Suprapubic skin (tissue), 4 donors: ENCODE results near the gene MYO18B. TPM values are rescaled to one million over a fixed set of nuclear protein-coding genes. Genes with fewer than 3 reads are reported as not detected.

Experiments used
- DNase-seq, 2 donors: peaks; one replicate each; pipeline ENCODE4 v3.0.0-alpha.2; 2019; ENCODE audit warnings: low spot score in 2 of 2
- H3K27ac ChIP-seq: fragments of 200-600 bp; sonication (generic); one replicate; pipeline ENCODE4 v1.5.1; 2019
- H3K27me3 ChIP-seq: fragments of 200-600 bp; sonication (generic); one replicate; pipeline ENCODE4 v1.5.1; 2019
- H3K36me3 ChIP-seq: fragments of 200-600 bp; sonication (generic); one replicate; pipeline ENCODE4 v1.5.1; 2019
- H3K4me1 ChIP-seq: fragments of 200-600 bp; sonication (generic); one replicate; pipeline ENCODE4 v1.5.1; 2019
- H3K4me3 ChIP-seq: fragments of 200-600 bp; sonication (generic); one replicate; pipeline ENCODE4 v1.5.1; 2019; ENCODE audit warnings: mild to moderate bottlenecking
- H3K9me3 ChIP-seq: fragments of 200-600 bp; sonication (generic); one replicate; pipeline ENCODE4 v1.5.1; 2019
- CTCF ChIP-seq, 2 donors: fragments of 200-600 bp in 1 of 2; fragments of 450-650 bp in 1 of 2; sonication (generic) in 1 of 2; IDR thresholded peaks; one replicate each; pipeline ENCODE4 v1.5.1; 2016 to 2019; ENCODE audit warnings: antibody characterized with exemption in 2 of 2, mild to moderate bottlenecking in 1 of 2, moderate library complexity in 1 of 2
- EP300 ChIP-seq: sonication (generic); formaldehyde crosslinking; IDR thresholded peaks from one replicate; pipeline ENCODE4 v1.6.1; 2017; ENCODE audit warnings: antibody characterized with exemption
- POLR2A ChIP-seq, 2 donors: fragments of 450-650 bp; IDR thresholded peaks; one replicate each; pipeline ENCODE4 v1.6.1; 2017; ENCODE audit warnings: antibody characterized with exemption in 2 of 2, mild to moderate bottlenecking in 2 of 2, moderate library complexity in 2 of 2
- POLR2AphosphoS5 ChIP-seq, 3 donors: sonication (generic); formaldehyde crosslinking; IDR thresholded peaks; one replicate each; pipeline ENCODE4 v1.6.1; 2017; ENCODE audit warnings: antibody characterized with exemption in 3 of 3
- WGBS: methylation state at CpG from one replicate; pipeline ENCODE4 v1.1.5; 2018; 5-methylcytosine and 5-hydroxymethylcytosine counted together
- total RNA-seq, 4 donors: library from RNA; depleted of rRNA; stranded (reverse); fragments of >200 nt; gene quantifications; one replicate each; pipeline ENCODE4 v1.1.0, GENCODE V29; 2016

Gene MYO18B
- total RNA-seq, 4 donors from 2014 or later, result 1.2 to 3.2 (median 1.7) TPM

- TF ChIP-seq POLR2AphosphoS5 (IDR thresholded peaks at IDR 0.05), result no peak
- no peak for TF ChIP-seq CTCF (IDR thresholded peaks at IDR 0.05)
- TF ChIP-seq EP300, result no peak
- TF ChIP-seq POLR2A (IDR thresholded peaks at IDR 0.05), result no peak
- no peaks in the 10 kb centered on the region for H3K36me3 ChIP-seq
- 82% methylated on average over 2 of the region's 2 CpGs for WGBS
- H3K9me3 ChIP-seq, result no peaks in the 10 kb centered on the region
- no peak overlapping the region for H3K27ac ChIP-seq
- no peak overlapping the region for H3K4me3 ChIP-seq
- H3K4me1 ChIP-seq, result no peaks in the 10 kb centered on the region
- peaks cover 23% of the 10 kb centered on the region for H3K27me3 ChIP-seq
- no peak for DNase-seq
Measured at GRCh38 chr22:25782831-25783230, 40.8 kb downstream of the MYO18B start.

DNA sequence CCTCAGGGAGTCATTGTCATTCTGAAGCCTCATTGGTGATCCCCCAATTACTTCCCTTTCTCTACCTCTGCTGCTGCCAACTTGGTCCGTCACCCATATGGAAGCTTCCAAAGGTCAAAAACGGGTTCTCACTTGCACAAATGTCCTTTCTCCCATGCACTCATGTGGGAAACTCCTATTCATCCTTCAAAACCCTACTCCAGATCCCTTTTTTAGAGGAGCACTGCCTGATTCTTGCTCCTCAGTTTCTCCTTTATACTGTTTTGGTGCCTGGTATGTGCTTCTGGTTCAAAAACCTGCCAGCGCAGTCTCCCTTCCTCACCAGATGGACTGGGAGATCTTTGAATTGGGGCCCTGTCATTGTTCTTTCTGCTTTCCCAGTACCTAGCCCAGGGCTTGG lies 41.9 kb downstream of the MYO18B start:
- no peaks in the 10 kb centered on the region for H3K36me3 ChIP-seq
- H3K27ac ChIP-seq, result no peak overlapping the region
- H3K4me3 ChIP-seq, result no peak overlapping the region
- H3K4me1 ChIP-seq, result no peaks in the 10 kb centered on the region
- TF ChIP-seq EP300 (no peak), POLR2AphosphoS5 (IDR thresholded peaks at IDR 0.05) (no peak), POLR2A (IDR thresholded peaks at IDR 0.05) (no peak), CTCF (IDR thresholded peaks at IDR 0.05) (no peak)
- peaks cover 26% of the 10 kb centered on the region for H3K27me3 ChIP-seq
- no peak for DNase-seq
- 78% methylated on average over 3 of the region's 3 CpGs for WGBS
- no peaks in the 10 kb centered on the region for H3K9me3 ChIP-seq

DNA sequence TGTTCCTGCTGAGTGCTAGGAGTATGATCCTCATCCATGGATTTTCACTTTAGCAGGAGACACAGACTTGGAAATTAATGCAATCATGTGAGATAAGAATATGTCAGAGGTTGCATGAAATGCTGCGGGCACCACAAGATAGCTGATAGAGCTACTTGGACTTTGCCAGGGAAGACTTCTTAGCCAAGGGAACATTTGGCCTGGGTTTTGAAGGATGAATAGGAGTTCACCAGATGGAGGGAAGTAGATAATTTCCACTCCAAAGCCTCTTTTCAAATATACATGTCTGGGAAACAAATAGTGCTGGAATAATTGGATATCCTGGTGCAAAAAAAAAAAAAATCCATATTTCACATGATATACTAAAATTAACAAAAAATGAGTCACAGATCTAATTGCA lies 44.2 kb downstream of the MYO18B start:
- TF ChIP-seq POLR2A (IDR thresholded peaks at IDR 0.05), result no peak
- TF ChIP-seq EP300, result no peak
- no peak for TF ChIP-seq POLR2AphosphoS5 (IDR thresholded peaks at IDR 0.05)
- TF ChIP-seq CTCF (IDR thresholded peaks at IDR 0.05), result no peak
- H3K9me3 ChIP-seq, result no peaks in the 10 kb centered on the region
- no peaks in the 10 kb centered on the region for H3K36me3 ChIP-seq
- H3K27me3 ChIP-seq, result peaks cover 23% of the 10 kb centered on the region
- 100% methylated on average over 1 of the region's 1 CpG for WGBS
- DNase-seq, result no peak
- no peaks in the 10 kb centered on the region for H3K4me1 ChIP-seq
- H3K27ac ChIP-seq, result no peak overlapping the region
- no peak overlapping the region for H3K4me3 ChIP-seq

- 36% methylated on average over 5 of the region's 5 CpGs for WGBS
- H3K27me3 ChIP-seq, result peaks cover 23% of the 10 kb centered on the region
- no peaks in the 10 kb centered on the region for H3K9me3 ChIP-seq
- no peak for TF ChIP-seq EP300
- no peak for TF ChIP-seq POLR2A (IDR thresholded peaks at IDR 0.05)
- no peak for TF ChIP-seq POLR2AphosphoS5 (IDR thresholded peaks at IDR 0.05)
- TF ChIP-seq CTCF (IDR thresholded peaks at IDR 0.05), result no peak
- DNase-seq, result no peak
- no peak overlapping the region for H3K27ac ChIP-seq
- H3K4me3 ChIP-seq, result no peak overlapping the region
- no peaks in the 10 kb centered on the region for H3K4me1 ChIP-seq
- H3K36me3 ChIP-seq, result no peaks in the 10 kb centered on the region
Measured at GRCh38 chr22:25791556-25791955, 49.6 kb downstream of the MYO18B start.

DNA sequence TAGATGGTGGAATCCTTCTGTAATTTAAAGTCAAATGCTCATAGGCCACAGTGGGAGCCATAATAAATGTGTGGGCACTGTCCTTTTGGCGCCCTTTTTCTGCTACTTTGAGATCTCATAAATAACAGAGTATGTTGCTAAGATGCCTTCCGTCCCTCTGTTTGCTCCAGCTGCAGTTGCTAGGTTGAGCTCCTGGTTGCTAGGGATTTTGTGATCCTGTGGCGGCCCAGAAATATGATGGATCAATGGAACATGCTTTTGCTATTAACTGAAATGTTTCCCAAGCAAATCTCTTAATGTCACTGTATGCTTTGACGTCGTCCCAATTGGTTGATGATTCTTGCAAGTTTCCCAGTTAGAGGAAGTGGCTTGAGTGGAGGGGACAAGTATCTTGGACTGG lies 53.5 kb downstream of the MYO18B start:
- peaks cover 34% of the 10 kb centered on the region for H3K27me3 ChIP-seq
- no peak overlapping the region for H3K27ac ChIP-seq
- no peak overlapping the region for H3K4me3 ChIP-seq
- H3K9me3 ChIP-seq, result no peaks in the 10 kb centered on the region
- H3K36me3 ChIP-seq, result no peaks in the 10 kb centered on the region
- H3K4me1 ChIP-seq, result no peaks in the 10 kb centered on the region
- 56% methylated on average over 5 of the region's 5 CpGs for WGBS
- no peak for TF ChIP-seq POLR2A (IDR thresholded peaks at IDR 0.05)
- TF ChIP-seq EP300, result no peak
- no peak for TF ChIP-seq POLR2AphosphoS5 (IDR thresholded peaks at IDR 0.05)
- no peak for TF ChIP-seq CTCF (IDR thresholded peaks at IDR 0.05)
- DNase-seq, result no peak
